ENCODE measurements around the gene ZFHX2.

ZFHX2 gene

DNA sequence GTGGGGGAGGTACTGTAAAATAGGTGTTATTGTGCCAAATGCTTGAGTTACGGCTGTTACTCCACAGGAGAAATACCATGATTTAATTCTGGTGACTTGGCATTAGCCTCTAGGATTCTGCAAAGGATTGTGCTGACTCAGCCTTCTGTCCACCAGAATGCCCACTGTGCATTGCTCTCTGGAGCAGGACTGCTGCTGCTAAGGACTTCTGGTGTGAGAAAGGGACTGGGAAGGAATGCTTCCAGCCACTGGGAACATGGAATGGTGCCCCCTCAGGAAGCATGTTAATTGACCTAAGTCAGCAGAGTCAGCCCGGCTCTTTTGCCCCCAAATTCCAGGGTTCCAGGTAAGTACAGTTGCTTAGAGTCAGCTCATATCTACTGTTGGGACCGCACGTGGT, 32.9 kb downstream of the ZFHX2 start:
- DNase-seq (ENCODE audit: low read depth): no peak

DNA sequence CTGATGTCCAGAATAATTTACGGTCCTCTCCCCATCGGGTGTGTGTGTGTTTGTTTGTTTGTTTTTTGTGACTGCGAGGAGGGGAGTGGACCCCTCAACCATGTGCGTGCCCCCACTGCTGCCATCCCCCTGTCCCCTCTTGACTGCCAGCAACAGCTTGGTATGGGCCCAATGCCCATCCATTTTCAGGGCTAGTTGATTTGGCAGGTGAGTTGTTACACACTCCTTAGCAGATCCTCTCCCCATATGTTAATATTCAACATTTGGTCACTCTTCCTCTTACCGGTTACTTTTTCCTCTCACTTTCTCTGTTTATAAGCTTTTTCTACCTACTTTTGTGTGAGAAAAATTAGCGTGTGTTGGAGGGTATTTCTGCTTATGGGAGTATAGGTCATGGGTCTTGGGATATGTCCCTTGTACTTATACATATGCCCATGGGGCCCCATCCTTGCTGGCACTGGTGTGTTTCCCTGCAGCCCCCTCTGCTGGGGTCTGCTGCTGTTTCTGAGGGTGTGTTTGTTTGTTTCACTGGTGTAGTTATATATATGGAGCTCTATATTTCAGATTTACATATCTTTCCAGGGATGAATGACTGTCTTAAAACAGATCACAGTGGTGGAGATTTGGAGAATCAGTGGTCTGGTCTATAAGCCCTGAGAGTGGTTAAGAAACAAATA, 33.8 kb downstream of the ZFHX2 start:
- DNase-seq (ENCODE audit: low read depth): no peak

DNA sequence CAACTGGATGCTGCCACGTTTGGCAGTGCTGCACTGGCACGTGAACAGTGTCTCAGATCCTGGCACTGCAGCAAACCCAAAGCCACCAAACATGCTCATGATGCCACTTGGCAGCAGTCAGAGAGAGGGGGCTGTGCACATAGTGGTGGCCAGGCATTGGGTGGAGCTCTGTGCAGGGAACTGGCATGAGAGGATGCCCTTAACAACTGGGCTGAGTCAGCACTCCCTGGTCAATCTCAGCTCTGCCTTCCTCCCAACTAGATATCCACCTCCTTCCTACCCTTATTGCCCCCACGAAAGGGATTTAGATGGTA, 37.0 kb downstream of the ZFHX2 start:
- no peak for DNase-seq (ENCODE audit: low read depth)

DNA sequence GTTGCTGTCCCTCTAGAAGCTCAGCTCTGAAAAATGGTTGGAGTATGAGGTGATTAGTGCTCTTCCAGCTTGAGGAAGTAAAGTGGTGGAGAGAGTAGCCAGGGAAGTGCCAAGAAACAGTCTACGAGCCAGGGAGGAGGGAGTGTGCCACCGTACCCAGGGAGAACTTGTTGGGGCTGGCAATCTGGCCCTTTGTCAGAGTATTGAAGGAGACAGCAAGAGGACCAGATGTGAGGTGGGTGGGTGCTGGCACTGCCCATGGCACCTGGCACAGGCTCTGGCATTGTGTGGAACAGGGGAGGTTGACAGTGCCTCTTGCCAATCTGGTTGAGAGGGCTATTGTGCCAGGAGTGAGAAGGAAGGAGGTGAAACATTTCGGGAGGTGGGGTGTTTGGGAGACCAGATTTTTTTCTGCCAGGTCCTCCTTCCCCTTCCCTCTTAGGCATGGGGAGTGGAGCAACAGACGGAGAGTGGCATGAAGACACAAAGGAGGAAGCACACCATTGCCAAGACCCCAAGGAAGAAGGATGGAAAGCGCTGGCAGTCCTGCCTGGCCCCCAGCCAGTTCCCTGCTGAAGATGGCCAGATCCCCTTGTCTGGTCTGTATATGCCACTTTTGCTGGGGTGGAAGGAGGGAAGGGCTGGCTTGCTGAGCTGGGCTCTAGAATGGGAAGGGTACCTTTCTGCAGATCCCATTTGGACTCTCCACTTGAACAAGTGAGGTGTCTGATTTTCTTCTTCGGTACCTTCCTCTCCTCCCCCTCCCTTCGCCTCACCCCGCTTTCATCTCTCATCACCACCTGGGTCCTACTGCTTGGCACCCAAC, 37.5 kb downstream of the ZFHX2 start:
- no peak for DNase-seq (ENCODE audit: low read depth)

DNA sequence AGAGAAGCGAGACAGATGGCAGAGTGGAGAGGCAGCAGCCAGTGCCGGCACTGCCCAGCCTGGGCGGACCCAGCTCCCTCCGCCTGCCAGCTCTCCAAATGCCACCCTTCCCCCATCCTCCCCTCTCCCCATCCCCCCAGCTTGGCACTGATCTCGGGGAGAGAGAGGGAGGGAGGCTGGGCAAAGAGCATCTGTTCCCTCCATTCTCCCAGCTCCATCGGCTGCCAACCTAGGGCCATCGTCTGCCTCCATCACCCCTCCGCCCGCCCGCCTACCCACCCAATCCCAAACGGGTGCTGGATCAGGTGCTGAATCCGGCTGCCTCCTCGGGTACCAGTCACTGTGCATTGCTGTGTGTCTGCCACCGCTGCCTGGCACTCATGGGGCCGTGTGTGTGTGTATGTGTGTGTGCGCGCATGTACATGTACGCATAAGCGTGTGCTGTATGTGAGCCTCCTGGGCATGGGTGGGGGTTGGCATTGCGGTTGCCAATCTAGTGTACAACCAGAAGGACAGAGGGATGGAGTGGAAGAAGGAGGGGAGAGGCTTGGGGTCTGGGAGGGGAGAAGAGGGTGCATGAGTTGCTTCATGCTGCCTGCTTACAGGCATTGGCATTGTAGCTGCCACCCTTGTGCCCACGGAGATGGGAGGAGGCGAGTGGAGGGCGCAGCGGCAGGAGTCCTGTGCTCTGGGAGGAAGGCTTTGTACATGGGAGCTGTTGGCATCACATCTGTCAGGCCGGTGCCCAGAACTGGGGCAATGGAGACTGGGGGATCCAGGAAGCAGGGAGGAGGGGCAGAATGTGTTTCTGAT, 38.4 kb downstream of the ZFHX2 start:
- no peak for DNase-seq (ENCODE audit: low read depth)

- DNase-seq (ENCODE audit: low read depth): no peak
Measured at GRCh38 chr14:23512156-23512555, 39.4 kb downstream of the ZFHX2 start.

GRCh38 chr14:23494223-23494622, 57.3 kb downstream of the ZFHX2 start:
- no peak for DNase-seq (ENCODE audit: low read depth)

- DNase-seq (ENCODE audit: low read depth): no peak
Measured at GRCh38 chr14:23492618-23493272, 58.8 kb downstream of the ZFHX2 start.

- DNase-seq (ENCODE audit: low read depth): no peak
Measured at GRCh38 chr14:23487216-23487615, 64.3 kb downstream of the ZFHX2 start.

DNA sequence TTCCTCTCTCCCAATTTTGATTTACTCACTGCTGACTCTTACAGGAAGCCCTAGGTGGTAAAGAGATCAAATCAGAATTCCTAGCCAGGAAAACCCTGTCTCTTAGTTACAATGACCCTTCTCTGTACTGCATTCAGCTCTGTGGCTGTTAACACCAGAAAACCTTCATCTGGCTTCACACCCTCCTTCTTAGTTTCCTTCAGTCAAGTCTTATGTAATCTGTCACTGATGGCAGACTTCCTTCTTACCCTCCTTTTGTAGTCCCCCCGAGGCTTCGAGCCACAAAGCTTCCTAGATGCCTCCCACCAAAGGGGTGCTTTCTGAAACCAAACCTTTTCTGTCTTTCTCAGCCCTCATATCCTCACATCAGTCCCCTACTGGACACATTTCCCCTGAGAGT, 65.5 kb downstream of the ZFHX2 start:
- no peak for DNase-seq (ENCODE audit: low read depth)

- no peak for DNase-seq (ENCODE audit: low read depth)
Measured at GRCh38 chr14:23485326-23485725, 66.2 kb downstream of the ZFHX2 start.

DNA sequence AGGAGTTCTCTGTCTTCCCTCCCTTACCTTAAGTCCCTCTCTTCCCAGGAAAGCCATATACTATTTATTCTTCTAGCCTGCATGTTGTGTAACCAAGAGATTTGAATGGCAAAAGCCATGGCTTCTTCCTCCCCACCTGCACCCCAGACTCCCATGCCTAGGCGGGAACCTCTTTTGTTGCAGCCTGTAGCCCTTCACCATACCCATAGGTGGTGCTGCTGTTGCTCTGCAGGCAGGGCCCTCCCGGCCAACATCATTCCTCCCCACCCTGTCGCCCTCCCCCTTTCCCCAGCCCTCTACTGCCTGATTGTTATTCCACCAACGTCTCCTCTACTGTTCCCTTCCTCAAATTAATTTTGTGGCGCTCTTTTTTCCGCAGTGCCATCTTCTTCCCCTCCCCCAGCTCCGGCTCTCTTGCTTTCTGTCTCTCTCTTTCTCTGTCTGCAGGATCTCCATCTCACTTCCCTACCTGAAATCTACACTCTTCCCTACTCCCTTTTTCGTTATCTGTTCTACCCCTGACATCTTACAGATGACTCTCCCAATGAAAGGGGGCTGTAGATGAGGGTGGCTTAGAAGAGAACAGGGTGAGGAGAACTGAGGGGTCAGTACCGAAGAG, 68.2 kb downstream of the ZFHX2 start:
- no peak for DNase-seq (ENCODE audit: low read depth)

DNA sequence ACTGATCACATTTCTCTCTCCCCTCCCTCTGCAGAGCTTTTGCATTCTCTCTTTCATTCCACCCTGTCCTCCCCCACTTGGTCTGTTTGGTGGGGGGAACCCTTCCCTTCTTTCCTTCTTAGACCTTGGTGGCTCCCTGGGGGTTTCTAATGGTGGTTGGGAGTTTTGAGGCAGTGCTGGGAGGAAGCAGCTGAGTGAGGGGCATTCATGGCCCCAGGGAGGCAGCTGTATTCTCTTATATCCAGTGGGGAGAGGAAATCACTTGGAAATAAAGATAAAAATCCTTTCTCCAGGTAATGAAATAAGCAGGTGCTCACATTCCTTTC, 68.8 kb downstream of the ZFHX2 start:
- DNase-seq (ENCODE audit: low read depth): no peak

DNA sequence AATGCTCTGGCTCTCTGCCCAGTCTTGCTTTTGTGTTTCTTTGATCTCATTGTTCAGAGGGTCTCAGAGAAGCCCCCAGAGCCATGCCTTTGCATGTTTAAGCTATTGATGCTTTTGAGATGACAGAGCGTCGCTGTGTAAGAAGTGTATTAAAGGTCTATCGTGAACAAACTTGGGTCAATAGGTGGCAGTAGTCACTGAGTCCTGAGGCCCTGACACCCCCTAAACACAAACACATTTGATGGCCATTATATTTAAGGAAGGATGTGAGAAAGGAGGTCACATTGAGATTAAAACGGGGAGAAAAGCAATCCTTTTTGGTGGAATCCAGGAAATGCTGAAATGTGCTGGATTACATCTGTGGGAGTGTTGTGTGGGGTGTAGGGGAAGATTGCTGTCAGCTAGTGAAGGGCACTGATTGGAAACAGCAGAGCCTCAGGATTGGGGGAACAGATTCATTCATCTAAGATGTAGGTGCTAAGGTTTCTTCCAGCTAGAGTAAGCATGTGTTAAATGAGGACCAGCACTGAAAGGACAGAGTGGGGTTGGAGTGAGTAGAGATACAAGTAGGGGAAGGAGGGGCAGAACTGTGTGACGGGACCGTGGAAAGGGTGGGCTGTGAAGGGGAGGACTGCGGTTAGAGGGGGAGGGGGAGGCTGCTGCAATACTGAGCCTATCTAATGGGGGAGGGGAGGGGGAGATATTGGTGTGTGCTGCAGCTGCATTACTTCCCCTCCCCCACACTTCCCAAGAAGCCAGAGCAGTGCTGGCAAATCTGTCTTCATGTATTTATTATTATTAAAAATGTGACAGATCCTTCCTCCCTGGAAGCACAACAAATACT, 69.4 kb downstream of the ZFHX2 start:
- no peak for DNase-seq (ENCODE audit: low read depth)

- DNase-seq (ENCODE audit: low read depth): no peak
Measured at GRCh38 chr14:23481362-23481970, 70.1 kb downstream of the ZFHX2 start.

- DNase-seq (ENCODE audit: low read depth): peak; percentile 42
Measured at GRCh38 chr14:23478109-23478759, 73.3 kb downstream of the ZFHX2 start.

GRCh38 chr14:23470947-23471346, 80.6 kb downstream of the ZFHX2 start:
- no peak for DNase-seq (ENCODE audit: low read depth)
